Activated T-helper 1 cell treated with anti-CD3 and anti-CD28 coated beads, Interleukin-12 subunit alpha, Interleukin-12 subunit beta, Interleukin-2, Interleukin-4 antibody, amounts not matched to agents 30 ng/mL and 10 ng/mL and 1 ng/mL, durations not matched to agents 14 hours and 24 hours and 36 hours (primary cell): ENCODE data around the gene NABP2. TPM values are rescaled to one million over a fixed set of nuclear protein-coding genes. Genes with fewer than 3 reads are reported as not detected.
A peak's percentile ranks its signal among the peaks of the same experiment; 100 is the strongest.

ENCODE experiments used
- DNase-seq: peaks from one replicate; pipeline ENCODE4 v3.0.0; 2021; ENCODE audit warnings: low spot score
- H3K27ac Mint-ChIP-seq: one replicate; pipeline ENCODE4 v1.8.0; 2021; ENCODE audit warnings: mild to moderate bottlenecking, mixed read lengths
- H3K27me3 Mint-ChIP-seq: one replicate; pipeline ENCODE4 v1.8.0; 2022; ENCODE audit warnings: mild to moderate bottlenecking, moderate library complexity, mixed read lengths; ENCODE audit not compliant: insufficient read depth
- H3K36me3 Mint-ChIP-seq: one replicate; pipeline ENCODE4 v1.8.0; 2021; ENCODE audit warnings: low read depth, mixed read lengths
- H3K4me1 Mint-ChIP-seq: one replicate; pipeline ENCODE4 v1.8.0; 2021; ENCODE audit warnings: low read depth, mixed read lengths
- H3K4me3 Mint-ChIP-seq: one replicate; pipeline ENCODE4 v1.8.0; 2021; ENCODE audit warnings: mild to moderate bottlenecking, moderate library complexity, mixed read lengths
- H3K9me3 Mint-ChIP-seq: one replicate; pipeline ENCODE4 v1.8.0; 2021; ENCODE audit warnings: mixed read lengths
- intact Hi-C: fragments of 100-400 bp; cut with micrococcal nuclease; formaldehyde crosslinking; loops from one replicate; pipeline ENCODE4 v1.15.1; 2024
- total RNA-seq: library from RNA; stranded (reverse); gene quantifications from 2 replicates; pipeline ENCODE4 v1.2.3, GENCODE V29; 2022

Gene NABP2
- total RNA-seq, 1 donor from 2014 or later: 102 TPM

DNA sequence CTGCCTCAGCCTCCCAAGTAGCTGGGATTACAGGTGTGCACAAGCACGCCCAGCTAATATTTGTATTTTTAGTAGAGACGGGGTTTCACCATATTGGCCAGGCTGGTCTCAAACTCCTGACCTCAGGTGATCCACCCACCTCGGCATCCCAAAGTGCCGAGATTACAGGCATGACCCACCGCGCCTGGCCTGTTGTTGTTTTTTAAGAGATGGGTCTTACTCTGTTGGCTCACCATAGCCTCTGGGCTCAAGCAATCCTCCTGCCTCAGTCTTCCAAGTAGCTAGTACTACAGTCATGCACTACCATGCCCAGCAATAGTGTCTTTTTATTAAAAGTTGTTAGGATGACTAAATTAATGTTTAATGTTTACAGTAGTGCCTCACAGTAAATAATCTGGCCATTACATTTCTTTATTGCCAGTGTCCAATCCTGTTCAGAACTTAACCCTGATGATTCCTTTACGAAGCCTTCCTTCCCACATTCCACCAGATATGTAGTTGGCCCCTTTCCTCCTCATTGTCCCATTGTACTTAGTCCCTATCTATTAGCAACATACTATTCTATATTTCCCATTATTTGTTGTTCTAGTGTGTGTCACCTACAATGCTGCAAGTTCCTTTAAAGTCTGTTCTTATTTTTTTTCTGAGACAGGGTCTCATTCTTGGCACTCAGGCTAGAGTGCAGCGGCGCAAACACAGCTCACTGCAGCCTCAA is 26.1 kb upstream of the NABP2 start:
- intact Hi-C loops: no loop called here
- no peaks in the 10 kb centered on the region for H3K27me3 Mint-ChIP-seq

DNA sequence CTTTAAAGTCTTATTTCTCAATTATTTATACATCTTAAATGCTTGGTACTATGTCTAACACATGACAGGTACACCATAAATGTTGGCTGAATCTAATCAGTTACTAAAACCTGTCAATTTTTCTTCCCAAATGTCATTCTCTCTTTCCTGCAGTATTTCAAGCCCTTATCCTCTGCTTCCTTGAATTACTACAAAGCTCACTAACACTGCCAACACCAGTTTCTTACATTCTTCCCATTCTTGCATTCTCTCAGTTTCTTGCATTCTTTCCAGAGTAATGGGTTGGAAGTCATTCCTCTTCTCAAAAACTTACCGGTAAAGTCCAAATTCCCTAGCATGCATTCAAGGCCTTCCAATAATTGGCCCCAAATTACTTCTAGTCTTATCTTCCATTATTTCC is 25.3 kb upstream of the NABP2 start:
- Mint-ChIP-seq H3K36me3 (peaks cover 2% of the 10 kb centered on the region), H3K4me3 (no peak overlapping the region), H3K9me3 (no peaks in the 10 kb centered on the region), H3K27me3 (no peaks in the 10 kb centered on the region), H3K4me1 (no peaks in the 10 kb centered on the region), H3K27ac (no peak overlapping the region)
- DNase-seq: no peak
- intact Hi-C loops: no loop called here

More for the DNA sequence above, 26.1 kb upstream of the NABP2 start:
- Mint-ChIP-seq H3K27ac (no peak overlapping the region), H3K36me3 (peaks cover 2% of the 10 kb centered on the region), H3K4me1 (peaks cover 5% of the 10 kb centered on the region), H3K4me3 (no peak overlapping the region), H3K9me3 (no peaks in the 10 kb centered on the region)
- no peak for DNase-seq

DNA sequence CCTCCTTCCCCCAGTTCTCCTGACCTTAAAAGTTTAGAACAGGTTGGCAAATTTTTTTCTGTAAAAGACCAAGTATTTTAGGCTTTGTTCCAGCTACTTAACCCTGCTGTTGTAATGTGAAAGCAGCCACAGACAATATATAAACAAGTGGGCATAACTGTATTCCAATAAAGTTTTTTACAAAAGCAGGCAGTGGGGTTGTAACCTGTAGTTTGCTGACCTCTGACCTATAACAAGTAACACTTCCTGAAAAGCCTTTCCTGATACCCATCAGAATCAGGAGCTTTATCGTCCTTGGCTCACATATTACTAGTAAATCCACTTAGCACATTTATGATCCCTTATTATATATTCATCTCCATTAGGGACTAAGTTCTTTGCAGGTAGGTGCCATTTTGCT is 21.8 kb upstream of the NABP2 start:
- no peaks in the 10 kb centered on the region for H3K9me3 Mint-ChIP-seq
- peaks cover 11% of the 10 kb centered on the region for H3K36me3 Mint-ChIP-seq
- H3K27ac Mint-ChIP-seq: no peak overlapping the region
- intact Hi-C loops: no loop called here
- no peak overlapping the region for H3K4me3 Mint-ChIP-seq
- H3K27me3 Mint-ChIP-seq: no peaks in the 10 kb centered on the region
- DNase-seq: no peak
- no peaks in the 10 kb centered on the region for H3K4me1 Mint-ChIP-seq

DNA sequence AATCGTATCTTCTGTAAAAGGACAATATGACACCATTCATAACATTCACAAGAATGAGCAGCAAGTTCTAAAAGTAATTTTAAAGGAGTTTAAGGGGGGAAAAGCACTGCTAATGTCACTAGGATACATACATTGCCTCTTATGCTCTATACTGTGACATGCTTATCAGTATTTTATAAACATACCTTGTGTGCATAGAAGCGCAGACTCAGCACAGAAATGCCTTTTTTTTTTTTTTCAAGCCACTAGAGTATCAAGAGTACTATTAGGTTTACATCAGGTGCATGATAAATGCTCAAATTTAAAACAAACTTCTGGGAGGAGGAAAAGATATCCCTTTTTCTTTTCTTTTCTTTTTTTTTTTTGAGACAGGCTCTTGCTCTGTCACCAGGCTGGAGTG is 21.3 kb upstream of the NABP2 start:
- H3K36me3 Mint-ChIP-seq: peaks cover 16% of the 10 kb centered on the region
- no peaks in the 10 kb centered on the region for H3K9me3 Mint-ChIP-seq
- no peak for DNase-seq
- H3K4me3 Mint-ChIP-seq: no peak overlapping the region
- intact Hi-C loops: no loop called here
- H3K27me3 Mint-ChIP-seq: no peaks in the 10 kb centered on the region
- H3K4me1 Mint-ChIP-seq: no peaks in the 10 kb centered on the region
- no peak overlapping the region for H3K27ac Mint-ChIP-seq

DNA sequence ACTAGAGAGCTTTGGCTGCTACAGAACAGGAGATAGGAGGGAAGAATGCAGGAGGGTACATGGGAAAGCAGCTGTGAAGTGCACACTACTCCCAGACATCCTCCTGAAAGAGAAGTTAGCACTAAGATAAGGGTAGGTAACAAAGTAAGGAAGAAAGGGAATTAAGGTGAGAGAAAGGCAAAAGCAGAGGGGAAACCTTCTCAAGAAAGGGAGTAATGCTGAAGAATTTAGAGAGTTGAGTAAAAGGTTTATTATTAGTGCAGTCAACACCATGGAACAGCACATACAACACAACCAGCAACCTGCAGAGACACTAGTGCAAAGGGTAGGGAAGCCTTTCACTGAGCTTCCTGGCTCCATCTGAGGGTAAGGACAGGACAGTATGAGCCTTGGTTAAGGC is 19.9 kb upstream of the NABP2 start:
- no peak for DNase-seq
- Mint-ChIP-seq H3K27me3 (no peaks in the 10 kb centered on the region), H3K4me3 (no peak overlapping the region), H3K4me1 (no peaks in the 10 kb centered on the region), H3K9me3 (no peaks in the 10 kb centered on the region), H3K36me3 (peaks cover 16% of the 10 kb centered on the region), H3K27ac (no peak overlapping the region)
- intact Hi-C loops: no loop called here

DNA sequence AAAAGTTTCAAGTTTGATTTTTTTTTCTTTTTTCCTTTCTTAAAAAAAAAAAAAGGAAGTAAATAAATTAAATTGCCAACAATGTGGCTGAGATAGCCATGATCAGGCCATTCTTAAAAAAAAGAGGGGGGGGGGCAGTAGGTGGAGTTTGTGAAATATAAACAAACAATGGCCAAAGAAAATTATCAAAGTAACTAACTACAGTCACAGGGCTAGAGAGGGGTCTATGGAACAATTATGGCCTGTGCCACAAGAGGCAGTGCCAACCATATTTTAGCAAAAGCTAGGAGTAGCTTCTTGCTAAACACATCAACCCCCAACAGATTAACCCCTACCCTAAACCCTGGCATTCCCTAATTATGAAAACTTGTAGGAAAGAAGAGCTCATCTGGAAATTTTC is 18.7 kb upstream of the NABP2 start:
- H3K4me3 Mint-ChIP-seq: no peak overlapping the region
- DNase-seq: no peak
- peaks cover 24% of the 10 kb centered on the region for H3K36me3 Mint-ChIP-seq
- H3K27me3 Mint-ChIP-seq: no peaks in the 10 kb centered on the region
- intact Hi-C loops: loop anchor here (5.0 kb wide), 1 partner anchor 52 kb away; the partner anchor contains the start of gene ANKRD52
- no peak overlapping the region for H3K27ac Mint-ChIP-seq
- H3K9me3 Mint-ChIP-seq: no peaks in the 10 kb centered on the region
- H3K4me1 Mint-ChIP-seq: no peaks in the 10 kb centered on the region

DNA sequence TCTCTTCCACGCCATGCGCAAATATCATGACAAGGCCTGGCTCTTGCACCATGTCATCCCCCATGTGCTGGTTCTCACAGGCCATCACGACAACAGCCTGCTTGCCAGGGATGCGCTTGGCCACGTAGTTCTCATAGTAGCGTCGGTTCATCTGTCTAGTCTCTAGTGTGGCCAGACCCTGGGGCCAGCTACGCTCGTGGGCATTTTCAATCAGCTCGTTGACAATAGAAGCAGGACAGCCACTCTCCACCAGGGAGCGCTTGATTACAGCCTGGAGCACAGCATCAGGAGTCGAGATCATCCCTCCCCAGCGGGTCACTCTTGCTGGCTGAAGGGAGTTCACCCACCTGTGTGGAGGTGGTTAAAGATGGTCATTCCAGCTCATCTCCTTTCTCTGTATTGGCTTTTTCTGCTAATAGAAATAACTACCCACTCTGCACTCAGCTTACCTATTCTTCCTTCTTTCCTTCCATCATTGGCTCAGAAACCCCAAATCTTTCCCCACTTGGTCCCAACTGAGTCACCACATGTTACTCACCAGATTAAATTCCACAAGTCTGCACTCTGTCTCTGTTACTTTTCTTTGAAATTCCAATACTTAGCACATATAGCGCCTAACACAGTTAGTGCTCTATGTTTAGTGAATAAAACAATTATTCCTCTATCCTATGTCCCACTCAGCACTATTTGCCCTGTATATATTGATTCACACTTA is 17.5 kb upstream of the NABP2 start:
- Mint-ChIP-seq H3K4me3 (no peak overlapping the region), H3K9me3 (no peaks in the 10 kb centered on the region), H3K27ac (no peak overlapping the region), H3K27me3 (no peaks in the 10 kb centered on the region), H3K36me3 (peaks cover 30% of the 10 kb centered on the region), H3K4me1 (no peaks in the 10 kb centered on the region)
- no peak for DNase-seq
- intact Hi-C loops: loop anchor here (1.0 to 5.0 kb wide), 2 partner anchors 18 to 51 kb away; partner anchors contain the start of genes ANKRD52 and NABP2

DNA sequence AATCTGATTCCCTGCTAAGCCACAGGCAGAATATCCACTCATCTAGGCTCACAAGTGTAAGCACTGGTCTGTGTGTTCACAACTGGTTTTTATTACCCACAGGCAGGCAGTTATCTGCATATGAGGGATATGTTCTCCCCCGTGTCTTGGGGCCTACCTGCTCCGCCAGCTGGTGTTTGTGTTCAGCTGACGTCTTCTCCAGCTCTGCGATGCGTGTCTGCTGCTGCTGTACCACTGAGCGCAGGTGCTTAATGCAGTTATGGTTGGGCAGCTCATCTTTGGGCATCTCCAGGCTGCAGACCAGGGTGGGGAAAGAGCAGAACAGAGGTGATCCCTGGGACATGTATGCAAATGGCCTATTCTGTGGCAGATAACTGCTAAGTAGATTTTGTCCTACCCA is 16.1 kb upstream of the NABP2 start:
- Mint-ChIP-seq H3K27me3 (no peaks in the 10 kb centered on the region), H3K27ac (no peak overlapping the region), H3K36me3 (peaks cover 34% of the 10 kb centered on the region), H3K9me3 (no peaks in the 10 kb centered on the region), H3K4me3 (no peak overlapping the region), H3K4me1 (no peaks in the 10 kb centered on the region)
- no peak for DNase-seq
- intact Hi-C loops: loop anchor here (5.0 kb wide), 1 partner anchor 49 kb away; the partner anchor contains the start of gene ANKRD52

DNA sequence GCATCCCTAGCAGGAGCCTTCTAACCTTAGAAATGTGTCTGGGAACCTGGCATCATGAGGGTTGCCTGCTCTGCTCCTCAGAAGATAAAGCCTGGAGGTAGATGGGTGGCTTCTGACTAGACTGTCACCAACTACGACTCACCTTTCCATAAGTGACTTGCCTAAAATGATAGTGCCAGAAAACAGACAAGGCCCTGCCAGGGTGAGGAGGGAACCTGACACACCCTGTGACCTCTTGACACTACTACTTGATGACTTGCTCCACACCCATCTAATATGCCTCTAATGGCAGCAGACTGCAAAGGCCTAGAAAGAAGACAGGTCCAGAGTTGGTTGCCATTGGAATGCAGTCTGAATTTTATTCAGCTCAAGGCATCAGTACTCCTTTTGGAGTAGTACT is 11.8 kb upstream of the NABP2 start:
- Mint-ChIP-seq H3K4me3 (no peak overlapping the region), H3K27me3 (no peaks in the 10 kb centered on the region), H3K27ac (no peak overlapping the region), H3K9me3 (no peaks in the 10 kb centered on the region), H3K36me3 (peaks cover 39% of the 10 kb centered on the region), H3K4me1 (peaks cover 12% of the 10 kb centered on the region)
- no peak for DNase-seq
- intact Hi-C loops: no loop called here

DNA sequence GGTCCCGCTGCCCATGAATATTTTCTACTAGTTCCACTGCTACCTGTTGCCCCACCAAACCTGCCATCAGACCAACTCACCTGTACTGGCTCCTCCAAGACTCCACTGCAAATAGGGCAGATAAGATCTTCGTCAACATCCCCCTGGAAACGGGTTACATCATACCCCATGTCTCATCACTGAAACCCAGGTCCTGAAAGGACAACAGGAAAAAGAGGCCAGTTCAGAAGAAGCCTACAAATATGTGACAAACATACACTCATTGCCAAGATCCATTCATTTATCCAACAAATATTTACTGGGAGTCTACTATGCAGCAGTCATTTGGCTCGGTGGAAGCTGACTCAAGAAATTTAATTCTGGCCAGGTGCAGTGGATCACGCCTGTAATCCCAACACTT is 10.3 kb upstream of the NABP2 start:
- Mint-ChIP-seq H3K27ac (no peak overlapping the region), H3K27me3 (no peaks in the 10 kb centered on the region), H3K4me3 (no peak overlapping the region), H3K9me3 (no peaks in the 10 kb centered on the region), H3K4me1 (peaks cover 12% of the 10 kb centered on the region), H3K36me3 (peaks cover 34% of the 10 kb centered on the region)
- intact Hi-C loops: no loop called here
- no peak for DNase-seq

DNA sequence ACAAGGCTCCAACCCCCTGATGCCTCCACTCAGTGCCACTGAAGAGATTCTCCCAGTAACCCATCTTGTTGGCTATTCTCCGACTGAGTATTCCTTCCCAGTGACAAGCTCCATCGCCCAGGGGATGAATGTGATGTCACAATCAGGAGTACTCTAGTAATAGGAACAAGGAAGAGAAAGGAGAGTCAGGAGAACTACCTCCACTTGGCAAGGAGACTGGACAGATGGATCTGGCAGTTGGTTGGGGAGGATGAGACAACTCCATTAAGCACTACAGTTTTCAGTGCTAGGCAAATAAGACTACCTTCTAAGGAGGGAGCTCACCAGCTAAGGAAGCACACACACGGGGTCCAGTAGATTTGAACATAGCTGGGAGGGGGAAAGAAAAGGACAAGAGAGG is 7.7 kb upstream of the NABP2 start:
- H3K4me3 Mint-ChIP-seq: no peak overlapping the region
- peaks cover 22% of the 10 kb centered on the region for H3K36me3 Mint-ChIP-seq
- intact Hi-C loops: no loop called here
- H3K27me3 Mint-ChIP-seq: no peaks in the 10 kb centered on the region
- no peak for DNase-seq
- no peaks in the 10 kb centered on the region for H3K9me3 Mint-ChIP-seq
- peaks cover 24% of the 10 kb centered on the region for H3K4me1 Mint-ChIP-seq
- H3K27ac Mint-ChIP-seq: peak overlapping the region; percentile 22

DNA sequence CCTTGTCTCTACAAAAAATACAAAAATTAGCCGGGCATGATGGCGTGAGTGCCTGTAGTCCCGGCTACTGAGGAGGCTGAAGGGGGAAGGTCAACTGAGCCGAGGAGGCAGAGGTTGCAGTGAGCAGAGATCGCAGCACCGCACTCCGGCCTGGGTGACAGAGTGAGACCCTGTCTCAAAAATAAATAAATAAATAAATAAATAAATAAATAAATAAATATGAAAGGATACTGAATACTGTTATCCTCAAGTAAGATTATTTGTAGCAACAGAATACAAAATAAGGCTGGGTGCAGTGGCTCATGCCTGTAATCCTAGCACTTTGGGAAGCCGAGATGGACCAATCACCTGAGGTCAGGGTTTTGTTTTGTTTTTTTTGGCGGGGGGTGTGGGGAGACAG is 4.3 kb upstream of the NABP2 start:
- peaks cover 11% of the 10 kb centered on the region for H3K36me3 Mint-ChIP-seq
- H3K27ac Mint-ChIP-seq: no peak overlapping the region
- intact Hi-C loops: loop anchor here (5.0 kb wide), 4 partner anchors 178 to 403 kb away; partner anchors contain the start of genes DGKA, ORMDL2, RAB5B and RPS26
- H3K27me3 Mint-ChIP-seq: no peaks in the 10 kb centered on the region
- no peak for DNase-seq
- H3K4me3 Mint-ChIP-seq: peak overlapping the region; percentile 54
- no peaks in the 10 kb centered on the region for H3K9me3 Mint-ChIP-seq
- peaks cover 47% of the 10 kb centered on the region for H3K4me1 Mint-ChIP-seq

DNA sequence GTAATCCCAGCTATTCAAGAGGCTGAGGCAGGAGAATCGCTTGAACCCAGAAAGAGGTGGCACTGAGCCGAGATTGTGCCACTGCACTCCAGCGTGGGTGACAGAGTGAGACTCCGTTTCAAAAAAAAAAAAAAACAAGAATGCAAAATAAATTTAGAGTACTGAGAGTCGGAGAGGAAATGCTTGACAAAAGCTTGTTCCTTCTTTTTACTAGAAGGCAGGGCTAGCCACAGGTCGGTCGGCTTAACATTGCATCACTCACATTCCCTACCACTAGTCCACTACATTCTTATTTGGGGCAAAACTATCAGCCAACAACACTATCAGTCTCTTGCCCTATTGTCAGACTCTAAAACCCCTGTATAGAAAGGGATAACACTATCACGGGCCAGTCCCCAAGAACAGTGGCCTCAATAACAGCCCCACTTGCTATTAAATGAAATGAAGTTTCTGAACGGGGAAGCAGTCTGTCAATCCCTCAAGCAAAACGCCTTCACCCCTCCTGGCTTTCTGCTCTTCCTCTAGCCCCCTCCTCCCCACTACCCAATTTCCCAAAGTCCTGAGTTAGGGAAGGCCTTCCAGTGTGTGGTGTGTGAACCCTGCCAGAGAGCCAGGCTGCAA is 3.4 kb upstream of the NABP2 start:
- H3K4me1 Mint-ChIP-seq: peaks cover 51% of the 10 kb centered on the region
- no peaks in the 10 kb centered on the region for H3K9me3 Mint-ChIP-seq
- H3K27me3 Mint-ChIP-seq: no peaks in the 10 kb centered on the region
- H3K4me3 Mint-ChIP-seq: peak overlapping the region; percentile 99
- no peak for DNase-seq
- peak overlapping the region; percentile 97 for H3K27ac Mint-ChIP-seq
- intact Hi-C loops: loop anchor here (1.0 to 5.0 kb wide), 9 partner anchors 80 to 464 kb away; partner anchors contain the start of genes CS, DGKA, IL23A and ORMDL2
- H3K36me3 Mint-ChIP-seq: peaks cover 12% of the 10 kb centered on the region
